Tibial nerve (tissue), 3 donors: ENCODE measurements around the gene ZNF622.

Source experiments
- POLR2A ChIP-seq, 2 donors: fragments of 450-650 bp; IDR thresholded peaks; one replicate each; pipeline ENCODE4 v1.6.1; 2017; ENCODE audit warnings: antibody characterized with exemption in 2 of 2, mild to moderate bottlenecking in 2 of 2, moderate library complexity in 2 of 2
- TF ChIP-seq, protein P1 (sequence below), 5 experiments: fragments of 200-600 bp in 3 of 5; fragments of 450-650 bp in 2 of 5; sonication (generic) in 3 of 5; IDR thresholded peaks; one replicate each; pipeline ENCODE4 v1.5.1; 2016 to 2019; ENCODE audit warnings: antibody characterized with exemption in 5 of 5, mild to moderate bottlenecking in 3 of 5, moderate library complexity in 2 of 5

DNA sequence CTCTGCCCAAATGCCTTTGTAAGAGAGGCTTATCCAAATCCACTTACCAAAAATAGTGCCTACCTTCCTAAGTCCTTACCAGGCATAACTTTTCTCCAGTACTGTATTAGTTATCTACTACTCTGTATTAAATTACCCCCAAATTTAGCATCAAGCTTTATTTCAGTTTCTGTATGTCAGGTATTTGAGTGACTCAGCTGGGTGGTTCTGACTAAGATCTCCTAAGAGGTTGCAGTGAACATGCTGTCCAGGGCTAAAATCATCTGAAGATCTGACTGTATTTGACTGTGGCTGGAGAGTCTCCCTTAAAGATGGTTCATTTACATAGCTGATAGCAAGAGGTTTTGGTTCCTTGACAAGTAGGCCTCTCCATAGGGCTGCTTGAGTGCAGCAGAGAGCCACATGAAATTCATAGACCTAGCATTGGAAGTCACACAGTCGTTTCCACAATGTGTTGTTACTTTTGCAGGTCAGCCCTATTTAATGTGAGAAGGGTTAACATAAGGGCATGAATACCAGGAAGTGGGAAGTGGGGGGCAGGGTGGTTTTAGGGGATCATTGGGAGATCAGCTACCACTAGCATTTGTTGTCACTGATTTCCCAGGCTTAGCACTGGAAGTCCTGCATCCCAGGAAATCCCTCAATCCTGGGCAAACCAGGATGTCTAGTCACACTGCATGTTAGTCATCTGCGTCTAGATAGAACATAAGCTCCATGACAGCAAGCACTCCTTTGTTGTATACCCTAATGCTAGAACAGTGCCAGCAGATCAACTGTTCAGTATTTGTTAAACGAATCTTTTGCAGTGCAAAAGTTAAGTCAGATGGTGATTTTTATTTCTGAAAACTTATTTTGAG, 2.0 kb upstream of the ZNF622 start:
- TF ChIP-seq, protein P1, sequence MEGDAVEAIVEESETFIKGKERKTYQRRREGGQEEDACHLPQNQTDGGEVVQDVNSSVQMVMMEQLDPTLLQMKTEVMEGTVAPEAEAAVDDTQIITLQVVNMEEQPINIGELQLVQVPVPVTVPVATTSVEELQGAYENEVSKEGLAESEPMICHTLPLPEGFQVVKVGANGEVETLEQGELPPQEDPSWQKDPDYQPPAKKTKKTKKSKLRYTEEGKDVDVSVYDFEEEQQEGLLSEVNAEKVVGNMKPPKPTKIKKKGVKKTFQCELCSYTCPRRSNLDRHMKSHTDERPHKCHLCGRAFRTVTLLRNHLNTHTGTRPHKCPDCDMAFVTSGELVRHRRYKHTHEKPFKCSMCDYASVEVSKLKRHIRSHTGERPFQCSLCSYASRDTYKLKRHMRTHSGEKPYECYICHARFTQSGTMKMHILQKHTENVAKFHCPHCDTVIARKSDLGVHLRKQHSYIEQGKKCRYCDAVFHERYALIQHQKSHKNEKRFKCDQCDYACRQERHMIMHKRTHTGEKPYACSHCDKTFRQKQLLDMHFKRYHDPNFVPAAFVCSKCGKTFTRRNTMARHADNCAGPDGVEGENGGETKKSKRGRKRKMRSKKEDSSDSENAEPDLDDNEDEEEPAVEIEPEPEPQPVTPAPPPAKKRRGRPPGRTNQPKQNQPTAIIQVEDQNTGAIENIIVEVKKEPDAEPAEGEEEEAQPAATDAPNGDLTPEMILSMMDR (IDR thresholded peaks at IDR 0.05) = no peak
- TF ChIP-seq POLR2A (IDR thresholded peaks at IDR 0.05) = no peak
